KMS-11 (cell line): ENCODE results near the gene STARD4.

Source experiments
- H2AFZ ChIP-seq: fragments of 200-600 bp; sonication (generic); 2 replicates; pipeline ENCODE4 v1.6.1; 2016; ENCODE audit warnings: antibody characterized with exemption, mixed run types, low read depth
- H3K27ac ChIP-seq: fragments of 200-600 bp; sonication (generic); 2 replicates; pipeline ENCODE4 v1.6.1; 2016; ENCODE audit warnings: mild to moderate bottlenecking, mixed run types
- H3K27me3 ChIP-seq: fragments of 200-600 bp; sonication (generic); 2 replicates; pipeline ENCODE4 v1.6.1; 2017; ENCODE audit warnings: mild to moderate bottlenecking, low read depth, mixed run types, moderate library complexity; ENCODE audit not compliant: insufficient read depth
- H3K36me3 ChIP-seq: fragments of 200-600 bp; sonication (generic); 2 replicates; pipeline ENCODE4 v1.6.1; 2017; ENCODE audit warnings: mild to moderate bottlenecking, mixed run types; ENCODE audit not compliant: insufficient read depth
- H3K4me1 ChIP-seq: fragments of 200-600 bp; sonication (generic); 2 replicates; pipeline ENCODE4 v1.6.1; 2016; ENCODE audit warnings: mild to moderate bottlenecking, low read depth, mixed run types; ENCODE audit not compliant: poor library complexity, severe bottlenecking
- H3K4me2 ChIP-seq: fragments of 200-600 bp; sonication (generic); 2 replicates; pipeline ENCODE4 v1.7.0; 2016; ENCODE audit warnings: mild to moderate bottlenecking, mixed run types
- H3K4me3 ChIP-seq: fragments of 200-600 bp; sonication (generic); IDR thresholded peaks from 2 replicates; pipeline ENCODE4 v1.6.1; 2017; ENCODE audit warnings: low read depth, low read length, mixed read lengths; ENCODE audit not compliant: insufficient read depth
- H3K79me2 ChIP-seq: fragments of 200-600 bp; sonication (generic); 2 replicates; pipeline ENCODE4 v1.6.1; 2016; ENCODE audit warnings: low read depth, mixed run types; ENCODE audit not compliant: insufficient read depth
- H3K9ac ChIP-seq: fragments of 200-600 bp; sonication (generic); 2 replicates; pipeline ENCODE4 v1.6.1; 2016; ENCODE audit warnings: mild to moderate bottlenecking, mixed run types
- H4K20me1 ChIP-seq: fragments of 200-600 bp; sonication (generic); 2 replicates; pipeline ENCODE4 v1.6.1; 2016; ENCODE audit warnings: mild to moderate bottlenecking, mixed run types; ENCODE audit not compliant: insufficient read depth
- CTCF ChIP-seq: fragments of 200-600 bp; sonication (generic); conservative IDR thresholded peaks from 2 replicates; pipeline ENCODE4 v1.6.1; 2017; ENCODE audit warnings: low read depth, mild to moderate bottlenecking, antibody characterized with exemption, low read length, moderate library complexity, mixed read lengths

Gene STARD4

DNA sequence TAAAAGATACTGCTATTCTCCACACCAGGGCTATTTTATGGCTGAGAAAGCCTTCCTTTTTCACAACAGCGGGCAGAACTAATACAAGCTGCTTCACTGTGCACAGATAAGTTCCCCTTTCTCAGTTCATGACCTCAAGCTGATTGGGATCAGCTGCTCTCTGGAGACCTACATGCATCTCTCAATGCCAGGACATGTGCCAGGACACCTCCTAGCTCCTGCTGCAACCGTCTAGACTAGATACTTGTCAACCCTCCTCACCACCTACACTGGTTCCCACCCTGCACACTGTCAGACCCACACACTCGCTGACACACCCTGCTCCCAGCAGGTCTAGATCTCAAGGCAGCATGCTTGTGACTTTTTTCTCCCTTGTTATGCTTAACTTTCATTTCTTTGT, 39.8 kb downstream of the STARD4 start:
- no peaks in the 10 kb centered on the region for H3K4me1 ChIP-seq
- no peak for TF ChIP-seq CTCF
- H3K9ac ChIP-seq = no peak overlapping the region
- no peaks in the 10 kb centered on the region for H3K27me3 ChIP-seq
- H3K4me2 ChIP-seq = no peak overlapping the region
- no peaks in the 10 kb centered on the region for H3K79me2 ChIP-seq
- no peak overlapping the region for H3K4me3 ChIP-seq
- no peaks in the 10 kb centered on the region for H3K36me3 ChIP-seq
- no peak overlapping the region for H2AFZ ChIP-seq
- no peaks in the 10 kb centered on the region for H4K20me1 ChIP-seq
- H3K27ac ChIP-seq = no peak overlapping the region

DNA sequence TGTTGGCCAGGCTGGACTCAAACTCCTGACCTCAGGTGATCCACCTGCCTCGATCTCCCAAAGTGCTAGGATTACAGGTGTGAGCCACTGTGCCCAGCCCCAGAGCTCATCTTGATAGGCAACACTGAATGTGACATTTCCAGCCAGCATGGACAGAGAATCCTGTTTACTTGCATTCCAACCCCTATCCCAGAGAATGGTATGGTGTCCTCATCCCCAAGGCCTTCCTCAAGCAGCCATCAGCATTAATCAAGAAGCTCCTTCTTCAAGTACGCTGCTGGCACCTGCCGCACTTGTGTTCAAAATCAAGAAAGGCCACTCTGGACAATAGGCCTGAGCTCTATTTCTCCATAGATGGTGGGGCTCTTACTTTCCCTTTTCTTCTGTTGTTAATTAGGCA, 40.2 kb downstream of the STARD4 start:
- Histone ChIP-seq H3K27ac (no peak overlapping the region), H3K27me3 (no peaks in the 10 kb centered on the region)

DNA sequence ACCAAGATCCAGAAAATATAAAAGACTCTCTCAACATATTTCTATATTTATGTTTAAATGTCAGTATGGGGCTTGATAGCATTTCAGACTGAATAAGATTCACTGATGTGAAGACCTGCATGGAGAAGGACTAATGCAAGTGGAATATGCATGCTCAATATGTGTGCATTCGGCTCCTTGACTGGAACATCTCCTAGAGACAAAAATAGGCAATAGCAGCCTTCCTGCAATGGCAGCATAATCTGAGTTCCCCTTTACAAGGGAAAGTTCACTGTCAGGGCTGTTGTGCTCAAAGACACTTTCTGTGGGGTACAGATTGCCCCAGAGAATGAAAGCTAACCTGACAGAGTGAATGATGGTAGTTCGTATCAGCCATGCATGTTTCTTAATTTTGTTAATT, 42.4 kb downstream of the STARD4 start:
- H3K27me3 ChIP-seq = no peaks in the 10 kb centered on the region

More for the DNA sequence above, 40.2 kb downstream of the STARD4 start:
- Histone ChIP-seq H3K36me3 (no peaks in the 10 kb centered on the region), H3K4me2 (no peak overlapping the region), H4K20me1 (no peaks in the 10 kb centered on the region), H3K9ac (no peak overlapping the region), H3K4me1 (no peaks in the 10 kb centered on the region), H3K4me3 (no peak overlapping the region), H2AFZ (no peak overlapping the region), H3K79me2 (no peaks in the 10 kb centered on the region)
- no peak for TF ChIP-seq CTCF

GRCh38 chr5:111469293-111469896, 42.9 kb downstream of the STARD4 start:
- Histone ChIP-seq H3K9ac (no peak overlapping the region), H3K27ac (no peak overlapping the region), H3K27me3 (no peaks in the 10 kb centered on the region), H3K4me2 (no peak overlapping the region), H3K36me3 (no peaks in the 10 kb centered on the region), H3K4me1 (no peaks in the 10 kb centered on the region), H4K20me1 (no peaks in the 10 kb centered on the region), H3K79me2 (no peaks in the 10 kb centered on the region), H2AFZ (no peak overlapping the region), H3K4me3 (no peak overlapping the region)
- TF ChIP-seq CTCF = no peak

More for the DNA sequence above, 42.4 kb downstream of the STARD4 start:
- H4K20me1 ChIP-seq = no peaks in the 10 kb centered on the region
- H2AFZ ChIP-seq = no peak overlapping the region
- H3K4me3 ChIP-seq = no peak overlapping the region
- no peaks in the 10 kb centered on the region for H3K4me1 ChIP-seq
- no peaks in the 10 kb centered on the region for H3K36me3 ChIP-seq
- no peak overlapping the region for H3K27ac ChIP-seq
- no peak for TF ChIP-seq CTCF
- no peaks in the 10 kb centered on the region for H3K79me2 ChIP-seq
- no peak overlapping the region for H3K9ac ChIP-seq
- no peak overlapping the region for H3K4me2 ChIP-seq
